Body of pancreas (tissue), 4 donors: Measurements from ENCODE around the gene SYCP2L.

Experiments
- CTCF ChIP-seq, 7 experiments: fragments of 450-650 bp in 4 of 7; fragments of 200-600 bp in 3 of 7; sonication (generic) in 3 of 7; IDR thresholded peaks; one replicate each; pipeline ENCODE4 v1.5.1; 2016 to 2019; ENCODE audit warnings: antibody characterized with exemption in 7 of 7
- POLR2A ChIP-seq, 3 donors: fragments of 450-650 bp; IDR thresholded peaks; one replicate each; pipeline ENCODE4 v1.6.1; 2016; ENCODE audit warnings: antibody characterized with exemption in 3 of 3, mild to moderate bottlenecking in 2 of 3

- TF ChIP-seq POLR2A (IDR thresholded peaks at IDR 0.05) (no peak), CTCF (IDR thresholded peaks at IDR 0.05) (no peak)
These were observed 53.0 kb downstream of the SYCP2L start for GRCh38 chr6:10939840-10940239.
